Fibroblast of lung (primary cell): ENCODE data around the gene DSC1. TPM values are rescaled to one million over a fixed set of nuclear protein-coding genes. Genes with fewer than 3 reads are reported as not detected.

Experiments
- DNase-seq, 2 donors: peaks; one replicate each; pipeline versions ENCODE4 v3.0.0 to v3.0.0-alpha.2; 2010; ENCODE audit warnings: low read depth in 2 of 2
- H2AFZ ChIP-seq: 2 replicates; pipeline ENCODE4 v1.5.1; 2012; ENCODE audit warnings: low read length, control low read depth, inconsistent platforms
- H3K27ac ChIP-seq: 2 replicates; pipeline ENCODE4 v1.5.1; 2011; ENCODE audit warnings: low read length, control low read depth; ENCODE audit not compliant: insufficient read depth
- H3K27me3 ChIP-seq: 2 replicates; pipeline ENCODE4 v1.5.1; 2011; ENCODE audit warnings: mild to moderate bottlenecking, low read length; ENCODE audit not compliant: control insufficient read depth, insufficient read depth
- H3K36me3 ChIP-seq: 2 replicates; pipeline ENCODE4 v1.5.1; 2011; ENCODE audit warnings: low read length; ENCODE audit not compliant: control insufficient read depth, insufficient read depth
- H3K4me1 ChIP-seq: 2 replicates; pipeline ENCODE4 v1.5.1; 2011; ENCODE audit warnings: low read length; ENCODE audit not compliant: control insufficient read depth, insufficient read depth; ENCODE audit errors: extremely low read depth
- H3K4me2 ChIP-seq: 2 replicates; pipeline ENCODE4 v1.5.1; 2011; ENCODE audit warnings: low read length, control low read depth; ENCODE audit not compliant: insufficient read depth; ENCODE audit errors: extremely low read depth
- H3K4me3 ChIP-seq, 4 experiments: fragments of 200-600 bp in 1 of 4; sonication (generic) in 1 of 4; replicated peaks in 1 of 4; 2 replicates each; pipeline ENCODE4 v1.5.1; 2011 to 2016; ENCODE audit warnings: low read length in 4 of 4, low read depth in 3 of 4, mild to moderate bottlenecking in 3 of 4, control low read depth in 2 of 4, inconsistent platforms in 1 of 4, mixed read lengths in 1 of 4; ENCODE audit not compliant: insufficient read depth in 1 of 4; ENCODE audit errors: control extremely low read depth in 1 of 4
- H3K79me2 ChIP-seq: 2 replicates; pipeline ENCODE4 v1.5.1; 2012; ENCODE audit warnings: mild to moderate bottlenecking, low read length, inconsistent platforms; ENCODE audit not compliant: control insufficient read depth, insufficient read depth
- H3K9ac ChIP-seq: 2 replicates; pipeline ENCODE4 v1.5.1; 2011; ENCODE audit warnings: mild to moderate bottlenecking, low read length, control low read depth; ENCODE audit not compliant: insufficient read depth
- H3K9me3 ChIP-seq: 2 replicates; pipeline ENCODE4 v1.5.1; 2012; ENCODE audit warnings: low read depth, low read length; ENCODE audit not compliant: control insufficient read depth, insufficient read depth
- H4K20me1 ChIP-seq: 2 replicates; pipeline ENCODE4 v1.5.1; 2011; ENCODE audit warnings: low read length; ENCODE audit not compliant: control insufficient read depth, insufficient read depth; ENCODE audit errors: extremely low read depth
- CTCF ChIP-seq, 2 donors: IDR thresholded peaks in 1 of 2; conservative IDR thresholded peaks in 1 of 2; 1 replicate in 1 of 2; 2 replicates in 1 of 2; pipeline ENCODE4 v1.5.1; 2011 to 2012; ENCODE audit warnings: low read length in 2 of 2, control low read depth in 1 of 2, inconsistent platforms in 1 of 2, low read depth in 1 of 2, mild to moderate bottlenecking in 1 of 2
- EZH2 ChIP-seq: IDR thresholded peaks from 2 replicates; pipeline ENCODE4 v1.5.1; 2012; ENCODE audit warnings: low read length, control low read depth, mild to moderate bottlenecking; ENCODE audit errors: missing control alignments
- polyA plus RNA-seq, 2 donors: library from polyadenylated mRNA; depleted of rRNA in 1 of 2; stranded (reverse) in 1 of 2; unstranded in 1 of 2; fragments of >200 nt; gene quantifications; 2 replicates each; pipeline ENCODE4 v1.2.1, GENCODE V29; 2011 to 2012; ENCODE audit warnings: missing spikeins in 1 of 2
- total RNA-seq: library from RNA; depleted of rRNA; stranded (reverse); fragments of >200 nt; gene quantifications from 2 replicates; pipeline ENCODE4 v1.2.1, GENCODE V29; 2014

Gene DSC1
- total and polyA plus RNA-seq, 2 donors (not counting 1 experiment from before 2014, with no cell fraction given), result not detected

GRCh38 chr18:31154181-31154580 lies 8.5 kb downstream of the DSC1 start:
- Histone ChIP-seq H3K27me3 (no peaks in the 10 kb centered on the region), H3K4me1 (no peaks in the 10 kb centered on the region), H3K9ac (no peak overlapping the region), H3K79me2 (no peaks in the 10 kb centered on the region), H3K36me3 (no peaks in the 10 kb centered on the region), H3K4me2 (no peak overlapping the region), H3K9me3 (no peaks in the 10 kb centered on the region), H3K27ac (no peak overlapping the region), H4K20me1 (no peaks in the 10 kb centered on the region), H2AFZ (no peak overlapping the region), H3K4me3 (no peak overlapping the region)
- peak in 1 of 2 donors; percentile 1 for DNase-seq
- TF ChIP-seq CTCF (conservative IDR thresholded peaks at IDR 0.05 in 1 of 2, IDR thresholded peaks at IDR 0.05 in 1 of 2; ENCODE audit: low read depth in 1 of 2, low read length in 2 of 2), result no peak
- no peak for TF ChIP-seq EZH2

- H3K36me3 ChIP-seq, result no peaks in the 10 kb centered on the region
- no peak overlapping the region for H3K4me3 ChIP-seq
- H3K4me1 ChIP-seq, result no peaks in the 10 kb centered on the region
- no peak overlapping the region for H2AFZ ChIP-seq
- peak in 1 of 2 donors; percentile 3 for DNase-seq
- no peaks in the 10 kb centered on the region for H4K20me1 ChIP-seq
- H3K27me3 ChIP-seq, result no peaks in the 10 kb centered on the region
- no peaks in the 10 kb centered on the region for H3K79me2 ChIP-seq
- TF ChIP-seq EZH2, result no peak
- no peak for TF ChIP-seq CTCF (conservative IDR thresholded peaks at IDR 0.05 in 1 of 2, IDR thresholded peaks at IDR 0.05 in 1 of 2; ENCODE audit: low read depth in 1 of 2, low read length in 2 of 2)
- H3K4me2 ChIP-seq, result no peak overlapping the region
- H3K9ac ChIP-seq, result no peak overlapping the region
- no peak overlapping the region for H3K27ac ChIP-seq
- no peaks in the 10 kb centered on the region for H3K9me3 ChIP-seq
These were observed 13.3 kb downstream of the DSC1 start for GRCh38 chr18:31149351-31149750.

GRCh38 chr18:31148600-31148999 lies 14.1 kb downstream of the DSC1 start:
- H3K79me2 ChIP-seq, result no peaks in the 10 kb centered on the region
- no peaks in the 10 kb centered on the region for H3K9me3 ChIP-seq
- H4K20me1 ChIP-seq, result no peaks in the 10 kb centered on the region
- H3K27ac ChIP-seq, result no peak overlapping the region
- H3K27me3 ChIP-seq, result no peaks in the 10 kb centered on the region
- TF ChIP-seq EZH2 (no peak), CTCF (conservative IDR thresholded peaks at IDR 0.05 in 1 of 2, IDR thresholded peaks at IDR 0.05 in 1 of 2; ENCODE audit: low read depth in 1 of 2, low read length in 2 of 2) (no peak)
- DNase-seq, result no peak
- H3K4me3 ChIP-seq, result no peak overlapping the region
- H2AFZ ChIP-seq, result no peak overlapping the region
- H3K9ac ChIP-seq, result no peak overlapping the region
- no peaks in the 10 kb centered on the region for H3K4me1 ChIP-seq
- no peaks in the 10 kb centered on the region for H3K36me3 ChIP-seq
- H3K4me2 ChIP-seq, result no peak overlapping the region
